HG02870 (cell line): Measurements from ENCODE around the gene LMOD2.

ENCODE experiments used
- ATAC-seq: cut with Tn5 transposase; IDR thresholded peaks from one replicate; pipeline ENCODE4 v1.9.1; 2021; ENCODE audit warnings: mild to moderate bottlenecking, moderate library complexity; ENCODE audit not compliant: unreplicated experiment

The LMOD2 gene

DNA sequence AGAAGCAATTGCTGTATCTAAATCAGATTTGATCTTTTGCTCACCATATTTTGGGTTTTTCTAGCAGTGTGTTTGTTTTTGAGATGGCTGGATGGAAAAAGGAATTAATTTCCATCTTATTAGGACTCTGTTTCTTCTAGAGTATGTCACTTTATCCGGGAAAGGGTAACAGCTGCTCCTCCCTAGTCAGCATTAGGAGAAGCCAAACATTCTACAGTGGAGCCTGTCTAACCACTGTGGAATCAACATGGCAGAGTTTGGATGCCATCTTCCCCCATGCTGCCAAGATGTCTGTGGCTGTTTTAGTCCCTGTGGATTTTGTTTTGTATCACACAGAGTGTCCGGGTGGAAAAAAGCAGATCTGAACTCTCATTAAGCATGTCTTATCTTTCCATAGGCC is 16.0 kb upstream of the LMOD2 start:
- ATAC-seq, result no peak

DNA sequence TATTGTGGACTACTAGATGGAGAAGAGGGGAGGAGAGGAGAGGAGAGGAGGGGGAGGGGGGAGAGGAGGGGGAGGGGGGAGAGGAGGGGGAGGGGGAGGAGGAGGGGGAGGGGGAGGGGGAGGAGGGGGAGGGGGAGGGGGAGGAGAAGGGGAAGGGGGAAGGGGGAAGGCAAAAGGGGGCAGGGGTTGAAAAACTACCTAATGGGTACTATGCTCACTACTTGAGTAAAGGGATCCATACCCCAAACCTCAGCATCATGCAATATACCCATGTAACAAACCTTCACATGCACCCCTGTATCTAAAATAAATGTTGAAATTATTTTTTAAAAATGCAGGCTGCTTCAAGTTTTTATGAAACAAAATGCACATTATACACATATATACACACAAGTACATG is 15.1 kb upstream of the LMOD2 start:
- no peak for ATAC-seq

DNA sequence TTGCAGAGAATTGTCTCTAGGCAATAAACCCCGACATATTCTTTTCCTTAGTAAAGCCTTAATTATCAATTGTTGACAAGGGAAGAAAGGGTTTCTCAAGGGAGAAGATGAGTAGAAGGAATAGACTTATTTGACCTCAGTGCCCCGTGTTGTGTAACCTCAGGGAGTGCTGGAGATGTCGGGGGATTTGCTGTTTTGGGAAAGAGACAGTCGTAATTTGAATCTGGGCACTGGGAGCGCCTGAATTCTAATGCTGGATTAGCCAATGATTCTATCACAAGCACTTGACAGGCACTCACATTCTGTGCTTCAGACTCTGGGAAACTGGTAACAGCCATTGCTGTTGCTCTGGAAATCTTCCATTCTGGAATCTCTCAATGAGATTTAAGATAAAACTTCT is 13.8 kb upstream of the LMOD2 start:
- no peak for ATAC-seq

DNA sequence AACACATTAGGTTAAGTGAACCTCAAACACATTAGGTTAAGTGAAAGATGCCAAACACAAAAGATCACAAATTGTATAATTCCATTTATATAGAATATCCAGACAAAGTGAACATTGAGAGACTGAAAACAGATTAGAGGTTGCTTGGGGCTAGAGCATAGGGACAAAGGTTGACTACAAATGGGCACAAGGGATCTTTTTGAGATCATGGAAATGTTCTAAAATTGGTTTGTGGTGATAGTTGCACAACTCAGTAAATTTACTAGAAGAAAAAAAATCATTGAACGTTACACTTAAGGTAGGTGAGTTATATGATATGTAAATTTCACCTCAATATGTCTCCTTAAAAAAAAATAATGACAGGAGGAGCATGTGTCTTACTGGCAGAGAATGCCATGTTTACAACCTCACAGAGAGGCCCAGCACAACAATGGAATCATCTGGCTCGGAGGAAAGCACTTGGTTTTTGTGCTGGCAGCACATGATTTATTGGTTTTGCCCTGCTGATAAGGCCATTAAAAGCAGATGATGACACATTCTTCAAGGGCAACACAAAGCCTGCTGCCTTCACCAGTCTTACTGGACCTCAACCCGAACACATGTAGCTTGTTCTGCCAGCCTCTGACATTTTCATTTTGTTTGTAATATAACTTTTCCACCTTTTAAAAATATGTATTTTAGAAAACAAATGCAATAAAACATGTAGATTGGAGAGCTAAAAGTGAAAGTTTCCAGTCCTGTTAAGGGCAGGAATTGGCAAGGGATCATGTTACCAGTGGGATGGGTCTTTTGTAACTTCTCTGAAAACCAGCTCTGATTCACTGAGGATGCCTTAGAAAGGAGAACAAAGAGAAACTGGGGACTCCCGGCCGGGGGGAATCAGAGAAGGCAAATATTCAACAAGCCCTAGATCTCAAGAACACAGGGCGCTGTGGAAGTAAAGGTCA is 11.9 kb upstream of the LMOD2 start:
- no peak for ATAC-seq

DNA sequence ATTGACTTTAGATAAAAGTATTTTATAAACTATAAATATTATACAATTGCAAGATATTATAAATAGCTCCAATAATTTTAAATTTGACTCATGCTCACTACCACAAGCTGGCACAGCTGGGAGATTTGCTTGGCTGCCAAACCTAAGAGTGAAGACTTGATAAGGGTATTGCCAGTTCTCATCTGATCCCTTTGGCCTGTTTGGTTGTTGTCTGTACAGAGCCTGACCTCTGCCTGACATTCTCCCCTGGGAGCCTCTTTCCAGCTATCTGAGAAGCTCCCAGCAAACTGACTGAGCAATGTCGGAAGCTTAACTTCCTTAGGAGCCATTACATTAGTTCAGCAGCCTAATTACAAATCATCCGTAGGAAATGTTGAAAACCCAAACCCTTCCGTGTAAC is 10.2 kb upstream of the LMOD2 start:
- no peak for ATAC-seq

DNA sequence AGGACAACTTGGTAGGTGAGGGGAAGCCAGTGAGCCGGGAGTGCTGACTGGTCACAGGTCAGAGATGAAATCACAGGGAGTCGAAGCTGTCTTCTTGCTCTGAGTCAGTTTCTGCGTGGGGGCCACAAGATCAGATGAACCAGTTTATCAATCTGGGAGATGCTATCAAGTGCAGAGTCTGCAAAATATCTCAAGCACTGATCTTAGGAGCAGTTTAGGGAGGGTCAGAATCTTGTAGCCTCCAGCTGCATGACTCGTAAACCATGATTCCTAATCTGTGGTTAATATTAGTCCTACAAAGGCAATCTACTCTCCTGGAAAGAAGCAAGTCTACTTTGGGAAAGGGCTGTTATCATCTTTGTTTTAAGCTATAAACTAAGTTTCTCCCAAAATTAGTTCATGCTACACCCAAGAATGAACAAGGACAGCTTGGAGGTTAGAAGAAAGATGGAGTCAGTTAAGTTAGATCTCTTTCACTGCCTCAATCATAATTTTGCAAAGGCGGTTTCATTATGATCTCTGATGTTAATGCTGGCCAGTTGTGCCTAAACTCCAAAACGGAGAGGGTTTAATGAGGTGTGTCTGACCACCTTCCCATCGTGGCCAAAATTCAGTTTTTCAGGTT is 8.4 kb upstream of the LMOD2 start:
- ATAC-seq, result no peak

DNA sequence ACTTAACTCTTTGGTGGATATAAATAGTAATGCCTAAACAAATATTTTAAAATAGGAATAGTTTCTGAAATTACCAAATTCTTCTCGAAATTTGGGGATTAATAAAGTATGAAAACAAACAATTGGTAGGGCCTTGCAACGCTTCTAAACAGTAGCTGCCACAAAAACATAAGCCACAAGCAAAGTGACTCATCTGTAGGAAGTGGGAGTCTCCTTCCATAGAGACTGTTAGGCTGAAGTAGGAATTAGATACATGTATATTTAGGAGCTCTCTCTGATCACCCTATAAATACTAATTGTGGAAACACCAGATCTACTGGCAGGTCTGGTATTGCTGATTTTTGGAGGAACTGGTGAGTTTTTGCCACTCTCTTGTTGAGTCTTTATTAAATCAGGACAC is 5.7 kb upstream of the LMOD2 start:
- no peak for ATAC-seq

DNA sequence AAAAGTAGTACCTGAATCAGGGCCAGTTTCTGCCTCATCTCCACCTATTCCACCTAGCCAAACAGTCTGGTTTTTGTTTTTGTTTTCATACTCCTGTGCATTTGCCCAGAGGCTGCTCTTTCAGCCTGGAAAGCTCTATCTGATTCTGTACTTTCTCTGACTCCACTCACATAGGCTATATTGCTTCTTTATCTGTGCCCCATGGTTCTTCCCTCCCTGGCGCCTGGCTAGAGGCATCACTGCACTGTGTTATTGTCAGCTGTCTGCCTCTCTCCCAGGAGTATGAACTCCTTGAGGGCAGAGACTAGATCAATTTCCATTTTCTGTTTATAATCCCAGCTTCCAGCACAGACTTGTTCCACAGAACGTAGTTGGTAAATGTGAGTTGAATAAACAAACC is 5.1 kb upstream of the LMOD2 start:
- no peak for ATAC-seq

DNA sequence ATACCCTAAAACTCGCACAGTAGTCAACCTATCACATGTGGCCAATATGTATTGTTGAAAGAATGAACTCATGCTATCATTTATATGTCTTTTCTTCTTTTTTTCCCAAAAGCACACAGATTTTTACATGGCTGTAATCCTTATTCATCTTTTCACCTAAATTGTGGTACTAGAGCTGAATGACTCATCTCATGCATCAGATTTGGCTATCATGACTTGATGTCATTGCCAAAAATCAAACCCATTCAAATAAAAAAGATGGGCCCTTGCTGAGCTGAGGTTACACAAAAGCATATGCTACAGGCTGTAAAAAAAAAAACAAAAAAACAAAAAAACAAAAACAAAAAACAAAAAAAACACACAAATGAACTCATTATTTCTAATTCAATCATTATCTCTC is 3.3 kb upstream of the LMOD2 start:
- no peak for ATAC-seq

DNA sequence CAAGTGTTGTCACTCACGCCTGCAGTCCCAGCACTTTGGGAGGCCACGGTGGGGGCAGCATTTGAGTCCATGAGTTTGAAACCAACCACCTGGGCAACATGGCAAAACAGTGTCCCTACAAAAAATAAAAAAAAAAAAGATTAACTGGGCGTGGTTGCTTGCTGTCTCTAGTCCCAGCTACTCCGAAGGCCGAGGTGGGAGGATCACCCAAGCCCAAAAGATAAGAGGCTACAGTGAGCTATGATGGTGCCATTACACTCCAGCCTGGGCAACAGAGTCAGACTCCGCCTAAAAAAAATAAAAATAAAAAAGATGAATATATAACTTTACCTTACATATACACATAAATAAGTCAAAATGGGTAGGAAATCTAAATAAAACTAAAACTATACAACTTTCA is 2.5 kb upstream of the LMOD2 start:
- ATAC-seq, result no peak

DNA sequence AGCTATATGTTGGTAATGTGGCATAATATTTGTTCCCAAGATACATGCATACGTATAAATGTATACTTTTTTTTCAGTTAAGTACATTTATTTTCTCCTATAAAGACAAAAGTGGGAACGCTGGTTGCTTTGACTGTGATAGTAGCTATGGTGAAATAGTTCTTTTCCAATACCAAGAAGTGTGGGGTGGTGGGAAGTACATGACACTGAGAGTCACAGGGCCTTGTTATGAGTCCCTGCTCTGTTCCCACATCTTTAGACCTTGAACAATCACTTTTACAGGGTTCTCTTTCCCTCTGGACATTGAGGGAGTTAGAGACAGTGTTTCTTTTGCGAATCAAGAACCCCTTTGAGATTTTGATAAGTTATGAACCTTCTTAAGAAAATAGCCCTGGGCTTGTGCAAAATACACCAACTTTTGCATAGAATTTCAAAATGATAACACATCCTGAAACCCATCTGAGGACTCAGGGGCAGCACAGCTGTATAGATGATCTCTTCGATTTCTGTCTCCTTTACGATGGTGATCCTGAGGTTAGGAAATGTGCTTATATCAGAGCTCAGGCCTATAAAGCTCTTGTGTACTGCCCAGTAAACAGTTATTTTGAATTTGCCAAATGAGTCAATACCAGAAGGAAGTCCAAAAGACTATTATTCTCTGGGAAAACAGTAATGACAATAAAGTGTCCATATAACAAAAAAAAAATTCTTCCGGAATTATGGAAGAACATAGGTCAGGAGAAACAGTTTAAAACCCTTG is 1.1 kb downstream of the LMOD2 start:
- no peak for ATAC-seq

DNA sequence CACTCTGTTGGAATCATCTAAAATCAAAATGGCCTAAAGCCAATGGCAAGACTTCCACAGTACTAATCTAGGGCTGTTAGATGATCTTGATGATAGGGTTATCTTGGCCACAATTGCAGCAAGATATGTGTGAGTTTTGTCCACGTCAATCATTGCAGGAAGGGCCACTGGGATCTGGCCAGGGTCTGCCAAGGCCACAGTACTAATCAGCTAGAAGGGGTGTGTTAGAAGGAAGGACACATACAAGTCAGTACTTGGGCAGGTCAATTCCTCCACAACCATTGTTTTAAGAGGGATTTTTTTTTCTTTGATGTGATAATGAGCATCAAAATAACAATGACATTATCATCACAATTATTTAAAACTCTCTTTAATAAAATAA is 1.6 kb downstream of the LMOD2 start:
- ATAC-seq, result no peak

DNA sequence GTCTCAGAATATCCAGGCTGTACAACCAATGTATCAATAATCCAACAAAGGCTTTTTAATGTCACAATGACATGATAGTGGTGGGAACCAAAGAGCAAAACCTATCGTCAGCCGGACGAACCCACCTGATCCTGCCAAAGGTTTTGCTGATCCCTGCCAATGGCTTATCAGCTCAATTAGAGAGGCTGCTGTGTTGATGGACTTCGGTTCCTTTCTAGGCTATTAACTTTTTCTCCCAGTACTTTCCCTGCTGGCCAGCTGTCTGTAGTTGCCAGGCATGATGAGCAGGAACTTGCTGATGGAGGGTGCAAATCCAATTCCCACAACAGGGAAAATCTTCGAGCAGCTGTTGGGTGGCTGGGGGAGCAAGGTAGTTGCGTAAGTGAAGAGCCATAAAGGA is 2.4 kb downstream of the LMOD2 start:
- no peak for ATAC-seq

DNA sequence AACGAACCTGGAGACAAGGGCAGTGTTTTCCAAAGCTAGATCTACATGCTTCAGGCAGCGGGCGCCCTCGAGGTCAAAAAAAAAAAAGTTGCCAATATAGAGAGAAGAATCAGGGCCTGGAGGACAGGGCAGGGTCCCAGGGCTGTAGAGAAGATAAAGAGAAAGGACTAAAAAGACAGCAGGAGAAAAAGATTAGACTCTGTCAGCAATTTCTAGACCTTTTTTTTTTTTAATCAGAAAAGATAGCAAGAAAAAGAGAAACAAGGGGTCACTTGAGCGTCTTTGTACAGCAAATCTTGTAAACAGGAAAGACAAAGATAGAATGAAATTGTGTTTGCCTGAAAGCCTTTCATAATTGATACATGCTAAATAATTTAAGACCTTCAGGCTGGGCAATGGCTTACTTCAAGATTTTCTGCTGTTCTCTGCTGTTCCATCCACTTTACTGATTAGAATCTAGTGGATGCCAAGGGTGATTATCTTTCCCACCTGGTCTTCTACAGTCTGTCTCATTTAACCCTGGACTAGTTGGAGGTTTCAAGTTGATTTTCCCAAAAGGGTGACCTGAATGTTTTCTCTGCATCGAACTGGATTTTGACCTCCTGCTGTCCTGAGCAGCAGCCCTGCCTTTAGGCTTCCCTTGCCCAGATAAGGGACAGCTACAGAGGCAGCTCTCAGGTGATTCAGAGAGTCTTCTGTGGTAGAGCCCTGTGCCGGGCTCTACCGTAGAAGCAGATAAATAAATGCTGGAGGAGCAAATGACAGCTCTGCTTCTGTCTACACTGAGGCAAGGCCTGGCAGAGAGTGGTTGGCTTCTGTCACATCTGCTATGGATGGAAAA is 5.1 kb downstream of the LMOD2 start:
- ATAC-seq, result no peak

DNA sequence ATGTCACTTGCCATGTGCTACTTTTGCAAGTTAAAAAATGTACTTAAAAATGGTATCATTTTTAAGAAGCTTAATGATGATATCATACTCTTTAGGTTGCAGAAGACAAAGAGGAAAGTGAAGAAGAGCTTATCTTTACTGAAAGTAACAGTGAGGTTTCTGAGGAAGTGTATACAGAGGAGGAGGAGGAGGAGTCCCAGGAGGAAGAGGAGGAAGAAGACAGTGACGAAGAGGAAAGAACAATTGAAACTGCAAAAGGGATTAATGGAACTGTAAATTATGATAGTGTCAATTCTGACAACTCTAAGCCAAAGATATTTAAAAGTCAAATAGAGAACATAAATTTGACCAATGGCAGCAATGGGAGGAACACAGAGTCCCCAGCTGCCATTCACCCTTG is 6.1 kb downstream of the LMOD2 start:
- ATAC-seq, result no peak

DNA sequence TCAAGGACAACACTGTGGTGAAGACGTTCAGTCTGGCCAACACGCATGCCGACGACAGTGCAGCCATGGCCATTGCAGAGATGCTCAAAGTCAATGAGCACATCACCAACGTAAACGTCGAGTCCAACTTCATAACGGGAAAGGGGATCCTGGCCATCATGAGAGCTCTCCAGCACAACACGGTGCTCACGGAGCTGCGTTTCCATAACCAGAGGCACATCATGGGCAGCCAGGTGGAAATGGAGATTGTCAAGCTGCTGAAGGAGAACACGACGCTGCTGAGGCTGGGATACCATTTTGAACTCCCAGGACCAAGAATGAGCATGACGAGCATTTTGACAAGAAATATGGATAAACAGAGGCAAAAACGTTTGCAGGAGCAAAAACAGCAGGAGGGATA is 6.6 kb downstream of the LMOD2 start:
- ATAC-seq, result no peak

DNA sequence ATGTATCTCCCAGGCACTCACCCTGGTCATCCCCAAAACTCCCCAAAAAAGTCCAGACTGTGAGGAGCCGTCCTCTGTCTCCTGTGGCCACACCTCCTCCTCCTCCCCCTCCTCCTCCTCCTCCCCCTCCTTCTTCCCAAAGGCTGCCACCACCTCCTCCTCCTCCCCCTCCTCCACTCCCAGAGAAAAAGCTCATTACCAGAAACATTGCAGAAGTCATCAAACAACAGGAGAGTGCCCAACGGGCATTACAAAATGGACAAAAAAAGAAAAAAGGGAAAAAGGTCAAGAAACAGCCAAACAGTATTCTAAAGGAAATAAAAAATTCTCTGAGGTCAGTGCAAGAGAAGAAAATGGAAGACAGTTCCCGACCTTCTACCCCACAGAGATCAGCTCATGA is 7.1 kb downstream of the LMOD2 start:
- ATAC-seq, result no peak

DNA sequence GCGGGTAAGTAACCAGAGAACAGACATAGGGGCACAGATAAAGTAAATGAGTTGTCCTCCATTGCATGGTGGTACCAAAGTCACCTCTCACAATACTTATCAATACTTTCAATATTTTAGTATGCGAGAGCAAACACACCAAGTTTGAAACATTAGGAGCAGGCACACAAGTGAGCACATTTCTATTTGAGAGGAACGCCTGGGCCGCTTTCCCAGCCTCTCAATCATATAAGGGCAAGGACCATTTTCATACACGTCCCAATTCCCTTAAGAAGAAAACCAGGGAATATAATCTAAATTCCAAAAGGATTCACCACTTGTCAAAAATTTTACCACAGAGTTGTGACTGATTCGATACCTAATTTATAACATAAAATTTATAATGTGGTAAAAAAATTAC is 7.5 kb downstream of the LMOD2 start:
- ATAC-seq, result no peak

DNA sequence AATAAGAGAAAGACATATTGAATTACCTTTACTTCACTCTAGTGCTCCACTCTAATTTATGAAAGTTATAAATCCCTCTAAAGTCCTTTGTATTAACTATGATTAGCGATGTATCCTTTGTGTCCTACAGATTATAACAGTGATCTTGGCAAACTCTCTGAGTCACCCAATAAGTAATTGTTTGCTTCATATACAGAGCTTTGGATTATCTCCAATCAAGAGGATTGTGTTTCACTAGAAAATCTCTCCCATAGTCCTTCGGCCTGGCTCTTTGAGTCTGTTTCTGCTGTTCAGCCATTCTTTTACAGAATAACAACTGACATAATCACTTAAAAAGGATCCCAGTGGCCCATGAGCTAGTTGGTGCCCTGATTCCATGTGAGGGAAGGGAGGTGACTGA is 9.5 kb downstream of the LMOD2 start:
- no peak for ATAC-seq

DNA sequence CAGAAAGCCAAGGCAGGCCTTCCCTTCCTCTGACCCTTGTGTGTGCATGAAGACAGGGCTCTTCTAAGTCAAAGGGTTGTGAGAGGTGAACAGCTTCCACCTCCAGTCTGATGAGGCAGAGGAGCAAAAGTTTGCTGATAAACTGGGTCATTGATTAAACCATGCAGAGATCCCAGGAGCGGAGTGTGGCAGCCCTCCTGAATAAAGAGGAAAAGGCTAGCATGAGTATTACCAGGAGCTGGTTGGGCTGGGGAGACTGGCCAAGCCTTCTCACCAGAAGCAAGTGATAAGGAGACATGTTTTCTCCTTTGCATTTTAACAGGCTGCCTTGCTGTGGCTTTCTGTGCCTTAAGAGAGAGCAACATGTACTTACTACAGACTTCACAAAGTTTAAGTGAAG is 10.2 kb downstream of the LMOD2 start:
- no peak for ATAC-seq

DNA sequence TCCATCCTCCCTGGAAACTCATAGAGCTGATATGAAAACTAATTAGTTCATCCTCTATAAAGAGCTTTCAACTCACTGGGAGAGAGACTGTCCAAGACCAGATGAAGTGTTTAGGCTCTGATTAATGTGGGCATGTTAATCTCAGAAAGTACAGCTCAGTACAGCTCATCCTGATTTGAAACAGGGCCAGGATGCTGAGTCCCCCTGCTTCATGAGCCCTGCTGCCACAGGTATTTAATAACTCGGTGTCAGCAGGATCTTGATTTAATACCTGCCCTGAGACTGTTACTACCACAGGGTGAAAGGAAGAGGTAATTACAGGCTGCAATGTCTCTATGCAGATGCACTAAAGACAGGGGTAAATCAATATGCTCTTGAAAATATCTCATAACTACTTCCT is 10.8 kb downstream of the LMOD2 start:
- ATAC-seq, result no peak
